HFFc6 (cell line): ENCODE measurements around the gene TTLL5. TPM values are rescaled to one million over a fixed set of nuclear protein-coding genes. Genes with fewer than 3 reads are reported as not detected.
A peak's percentile ranks its signal among the peaks of the same experiment; 100 is the strongest.

Source experiments
- DNase-seq: peaks from one replicate; pipeline ENCODE4 v3.0.0-alpha.2; 2018
- H3K27ac Mint-ChIP-seq: 2 replicates; pipeline ENCODE4 v1.8.0; 2020; ENCODE audit warnings: mild to moderate bottlenecking, mixed read lengths
- H3K27me3 Mint-ChIP-seq: 2 replicates; pipeline ENCODE4 v1.8.0; 2021; ENCODE audit warnings: mild to moderate bottlenecking, moderate library complexity, mixed read lengths; ENCODE audit not compliant: insufficient read depth
- H3K36me3 Mint-ChIP-seq: 2 replicates; pipeline ENCODE4 v1.8.0; 2021; ENCODE audit warnings: low read depth, mixed read lengths
- H3K4me1 Mint-ChIP-seq: 2 replicates; pipeline ENCODE4 v1.8.0; 2020; ENCODE audit warnings: low read depth, mixed read lengths
- H3K4me3 Mint-ChIP-seq: 2 replicates; pipeline ENCODE4 v1.8.0; 2020; ENCODE audit warnings: mild to moderate bottlenecking, moderate library complexity, mixed read lengths
- H3K9me3 Mint-ChIP-seq: 2 replicates; pipeline ENCODE4 v1.8.0; 2020; ENCODE audit warnings: mild to moderate bottlenecking, mixed read lengths
- CTCF ChIP-seq: fragments of 200-600 bp; sonication (generic); IDR thresholded peaks from 2 replicates; pipeline ENCODE4 v1.5.0; 2021; ENCODE audit warnings: antibody characterized with exemption, mild to moderate bottlenecking
- total RNA-seq, 6 experiments: library from RNA; stranded (reverse); fragmentation: NEBNext Ultra II Directional; extraction: Animal tissue kit (Norgen Biotek cat#: 25700); gene quantifications; 2 replicates in 1 of 6; 3 replicates in 5 of 6; pipeline ENCODE4 v1.2.3, GENCODE V29; 2021

Gene TTLL5
- total RNA-seq, 6 experiments from 2014 or later = 22.0 to 28.9 (median 25.0) TPM

GRCh38 chr14:75773046-75773445 is 112.0 kb downstream of the TTLL5 start:
- Mint-ChIP-seq H3K9me3 (no peaks in the 10 kb centered on the region), H3K4me1 (no peaks in the 10 kb centered on the region), H3K27me3 (no peaks in the 10 kb centered on the region), H3K4me3 (no peak overlapping the region), H3K27ac (no peak overlapping the region), H3K36me3 (0 out of 2 replicates have a peak, but pooled peaks cover 11% of the 10 kb centered on the region)
- DNase-seq = no peak
- no peak for TF ChIP-seq CTCF

GRCh38 chr14:75781096-75781495 is 120.0 kb downstream of the TTLL5 start:
- Mint-ChIP-seq H3K27me3 (no peaks in the 10 kb centered on the region), H3K27ac (no peak overlapping the region), H3K4me3 (no peak overlapping the region), H3K9me3 (no peaks in the 10 kb centered on the region), H3K36me3 (peaks cover 13% of the 10 kb centered on the region; the same call in 1 of the 2 replicates), H3K4me1 (peaks cover 15% of the 10 kb centered on the region)
- DNase-seq = no peak
- no peak for TF ChIP-seq CTCF

- peaks cover 15% of the 10 kb centered on the region for H3K4me1 Mint-ChIP-seq
- H3K4me3 Mint-ChIP-seq = no peak overlapping the region; the same call in 1 of the 2 replicates
- peak overlapping the region; percentile 40 for H3K27ac Mint-ChIP-seq
- no peak for DNase-seq
- TF ChIP-seq CTCF = no peak
- H3K27me3 Mint-ChIP-seq = no peaks in the 10 kb centered on the region; the same call in 1 of the 2 replicates
- H3K36me3 Mint-ChIP-seq = peaks cover 6% of the 10 kb centered on the region; the same call in 1 of the 2 replicates
- H3K9me3 Mint-ChIP-seq = no peaks in the 10 kb centered on the region
Observed at GRCh38 chr14:75783184-75783583, 122.1 kb downstream of the TTLL5 start.

GRCh38 chr14:75783602-75784313 is 122.7 kb downstream of the TTLL5 start:
- Mint-ChIP-seq H3K9me3 (no peaks in the 10 kb centered on the region), H3K4me1 (peaks cover 15% of the 10 kb centered on the region), H3K27me3 (no peaks in the 10 kb centered on the region; the same call in 1 of the 2 replicates), H3K27ac (peak overlapping the region; percentile 40; the same call in 1 of the 2 replicates), H3K36me3 (peaks cover 6% of the 10 kb centered on the region; the same call in 1 of the 2 replicates), H3K4me3 (no peak overlapping the region; the same call in 1 of the 2 replicates)
- TF ChIP-seq CTCF = no peak
- peak; percentile 8 for DNase-seq

- no peak for DNase-seq
Observed at GRCh38 chr14:75784314-75784686, 123.3 kb downstream of the TTLL5 start.

More at GRCh38 chr14:75784314-75784686, 123.3 kb downstream of the TTLL5 start:
- H3K36me3 Mint-ChIP-seq = peaks cover 6% of the 10 kb centered on the region; the same call in 1 of the 2 replicates
- no peaks in the 10 kb centered on the region; the same call in 1 of the 2 replicates for H3K27me3 Mint-ChIP-seq
- peaks cover 15% of the 10 kb centered on the region for H3K4me1 Mint-ChIP-seq
- H3K27ac Mint-ChIP-seq = no peak overlapping the region
- H3K4me3 Mint-ChIP-seq = no peak overlapping the region
- TF ChIP-seq CTCF = no peak
- H3K9me3 Mint-ChIP-seq = no peaks in the 10 kb centered on the region
